Loucy (cell line): ENCODE data around the gene DBNL.
A peak's percentile ranks its signal among the peaks of the same experiment; 100 is the strongest.

Source experiments
- H2AFZ ChIP-seq: fragments of 200-600 bp; sonication (generic); 2 replicates; pipeline ENCODE4 v1.6.0; 2016; ENCODE audit warnings: antibody characterized with exemption, mild to moderate bottlenecking, low read length, moderate library complexity
- H3F3A ChIP-seq: fragments of 200-600 bp; 2 replicates; pipeline ENCODE4 v1.6.0; 2016; ENCODE audit warnings: antibody characterized with exemption, low read depth, mild to moderate bottlenecking
- H3K27me3 ChIP-seq: fragments of 200-600 bp; sonication (generic); 2 replicates; pipeline ENCODE4 v1.6.1; 2014; ENCODE audit warnings: low read length, mild to moderate bottlenecking; ENCODE audit not compliant: insufficient read depth, poor library complexity, severe bottlenecking
- H3K36me3 ChIP-seq: fragments of 200-600 bp; sonication (generic); 2 replicates; pipeline ENCODE4 v1.6.1; 2016; ENCODE audit warnings: low read length; ENCODE audit not compliant: insufficient read depth
- H3K4me1 ChIP-seq: fragments of 200-600 bp; sonication (generic); 2 replicates; pipeline ENCODE4 v1.5.1; 2014; ENCODE audit warnings: low read length, mild to moderate bottlenecking; ENCODE audit not compliant: insufficient read depth, poor library complexity, severe bottlenecking
- H3K4me2 ChIP-seq: fragments of 200-600 bp; sonication (generic); 2 replicates; pipeline ENCODE4 v1.6.0; 2014; ENCODE audit warnings: antibody characterized with exemption, low read length, low read depth, mild to moderate bottlenecking; ENCODE audit not compliant: poor library complexity, severe bottlenecking
- H3K4me3 ChIP-seq: fragments of 200-600 bp; sonication (generic); 2 replicates; pipeline ENCODE4 v1.5.1; 2014; ENCODE audit warnings: low read length, mild to moderate bottlenecking, mixed read lengths; ENCODE audit not compliant: poor library complexity, severe bottlenecking
- H3K79me2 ChIP-seq: fragments of 200-600 bp; sonication (generic); 2 replicates; pipeline ENCODE4 v1.6.1; 2014; ENCODE audit warnings: low read length; ENCODE audit not compliant: insufficient read depth
- H3K9ac ChIP-seq: fragments of 200-600 bp; sonication (generic); 2 replicates; pipeline ENCODE4 v1.6.0; 2014; ENCODE audit warnings: mild to moderate bottlenecking, low read depth, low read length, moderate library complexity; ENCODE audit not compliant: poor library complexity, severe bottlenecking
- H3K9me2 ChIP-seq: fragments of 200-600 bp; sonication (generic); replicated peaks from 2 replicates; pipeline ENCODE4 v1.6.1; 2016; ENCODE audit warnings: low read depth, low read length, mixed read lengths
- H3K9me3 ChIP-seq: fragments of 200-600 bp; sonication (generic); 2 replicates; pipeline ENCODE4 v1.6.1; 2014; ENCODE audit warnings: mild to moderate bottlenecking, antibody characterized with exemption, low read length, low read depth; ENCODE audit not compliant: insufficient read depth
- H4K20me1 ChIP-seq: fragments of 200-600 bp; sonication (generic); 2 replicates; pipeline ENCODE4 v1.6.0; 2014; ENCODE audit warnings: antibody characterized with exemption, low read length, mild to moderate bottlenecking; ENCODE audit not compliant: insufficient read depth, poor library complexity, severe bottlenecking
- EZH2phosphoT487 ChIP-seq: fragments of 200-600 bp; IDR thresholded peaks from 2 replicates; pipeline ENCODE4 v1.6.1; 2018; ENCODE audit warnings: antibody characterized with exemption, mild to moderate bottlenecking, moderate library complexity, borderline replicate concordance
- TF ChIP-seq, protein P1 (sequence below): fragments of 200-600 bp; sonication (generic); conservative IDR thresholded peaks from 2 replicates; pipeline ENCODE4 v1.5.1; 2014; ENCODE audit warnings: mild to moderate bottlenecking, antibody characterized with exemption, low read length

DBNL gene

DNA sequence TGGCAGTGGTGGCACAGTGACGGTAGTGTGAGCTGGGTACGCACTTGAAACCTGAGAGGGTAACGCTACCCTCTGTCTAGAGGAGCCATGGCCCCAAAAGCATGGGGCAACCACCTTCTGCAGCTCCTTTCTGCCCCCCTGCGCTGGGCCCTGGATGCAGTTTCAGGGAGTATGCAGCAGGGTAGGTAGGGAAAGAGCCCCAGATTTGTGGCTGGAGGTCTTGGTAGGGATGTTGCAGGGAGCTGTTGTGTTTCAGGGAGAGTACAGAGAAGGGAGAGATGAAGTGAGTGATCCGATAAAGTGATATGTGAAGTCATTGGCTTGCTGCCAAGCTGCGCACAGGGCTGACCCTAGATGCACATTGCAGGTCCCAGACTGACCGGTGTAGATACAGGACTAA lies 23.6 kb downstream of the DBNL start:
- Histone ChIP-seq H3K9me2 (no peaks in the 10 kb centered on the region), H3F3A (no peaks in the 10 kb centered on the region), H3K4me2 (no peak overlapping the region), H3K9ac (no peak overlapping the region), H2AFZ (no peak overlapping the region), H3K79me2 (no peaks in the 10 kb centered on the region), H3K4me3 (no peak overlapping the region), H3K4me1 (peaks cover 22% of the 10 kb centered on the region), H3K9me3 (no peaks in the 10 kb centered on the region), H4K20me1 (peaks cover 6% of the 10 kb centered on the region), H3K36me3 (peaks cover 4% of the 10 kb centered on the region; the same call in 1 of the 2 replicates), H3K27me3 (no peaks in the 10 kb centered on the region)
- TF ChIP-seq, protein P1, sequence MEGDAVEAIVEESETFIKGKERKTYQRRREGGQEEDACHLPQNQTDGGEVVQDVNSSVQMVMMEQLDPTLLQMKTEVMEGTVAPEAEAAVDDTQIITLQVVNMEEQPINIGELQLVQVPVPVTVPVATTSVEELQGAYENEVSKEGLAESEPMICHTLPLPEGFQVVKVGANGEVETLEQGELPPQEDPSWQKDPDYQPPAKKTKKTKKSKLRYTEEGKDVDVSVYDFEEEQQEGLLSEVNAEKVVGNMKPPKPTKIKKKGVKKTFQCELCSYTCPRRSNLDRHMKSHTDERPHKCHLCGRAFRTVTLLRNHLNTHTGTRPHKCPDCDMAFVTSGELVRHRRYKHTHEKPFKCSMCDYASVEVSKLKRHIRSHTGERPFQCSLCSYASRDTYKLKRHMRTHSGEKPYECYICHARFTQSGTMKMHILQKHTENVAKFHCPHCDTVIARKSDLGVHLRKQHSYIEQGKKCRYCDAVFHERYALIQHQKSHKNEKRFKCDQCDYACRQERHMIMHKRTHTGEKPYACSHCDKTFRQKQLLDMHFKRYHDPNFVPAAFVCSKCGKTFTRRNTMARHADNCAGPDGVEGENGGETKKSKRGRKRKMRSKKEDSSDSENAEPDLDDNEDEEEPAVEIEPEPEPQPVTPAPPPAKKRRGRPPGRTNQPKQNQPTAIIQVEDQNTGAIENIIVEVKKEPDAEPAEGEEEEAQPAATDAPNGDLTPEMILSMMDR: no peak

DNA sequence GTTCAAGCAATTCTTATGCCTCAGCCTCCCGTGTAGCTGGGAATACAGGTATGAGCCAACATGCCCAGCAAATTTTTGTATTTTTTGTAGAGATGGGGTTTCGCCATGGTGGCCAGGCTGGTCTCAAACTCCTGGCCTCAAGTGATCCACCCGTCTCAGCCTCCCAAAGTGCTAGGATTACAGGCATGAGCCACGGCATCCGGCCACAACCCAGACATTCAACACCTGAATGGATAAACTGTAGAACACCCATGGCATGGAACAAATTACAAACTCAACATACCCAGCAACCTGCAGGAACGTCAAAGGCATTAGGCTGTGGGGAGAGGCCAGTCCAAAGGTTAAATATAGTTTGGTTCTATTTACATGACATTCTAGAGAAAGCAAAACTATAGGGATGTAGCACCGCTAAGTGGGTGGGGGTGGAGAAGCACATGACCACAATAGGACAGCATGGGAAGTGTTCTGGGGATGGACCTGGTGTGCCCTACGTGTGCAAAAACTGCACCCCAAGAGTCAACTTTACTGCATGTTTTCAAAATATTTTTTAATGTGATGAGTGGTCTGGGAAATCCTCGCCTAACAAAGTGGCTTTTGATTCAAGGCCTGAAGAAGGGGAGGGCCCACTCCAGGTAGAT lies 27.3 kb downstream of the DBNL start:
- TF ChIP-seq, protein P1: no peak
- no peak for TF ChIP-seq EZH2phosphoT487
- no peak overlapping the region for H3K4me2 ChIP-seq
- H3F3A ChIP-seq: no peaks in the 10 kb centered on the region

DNA sequence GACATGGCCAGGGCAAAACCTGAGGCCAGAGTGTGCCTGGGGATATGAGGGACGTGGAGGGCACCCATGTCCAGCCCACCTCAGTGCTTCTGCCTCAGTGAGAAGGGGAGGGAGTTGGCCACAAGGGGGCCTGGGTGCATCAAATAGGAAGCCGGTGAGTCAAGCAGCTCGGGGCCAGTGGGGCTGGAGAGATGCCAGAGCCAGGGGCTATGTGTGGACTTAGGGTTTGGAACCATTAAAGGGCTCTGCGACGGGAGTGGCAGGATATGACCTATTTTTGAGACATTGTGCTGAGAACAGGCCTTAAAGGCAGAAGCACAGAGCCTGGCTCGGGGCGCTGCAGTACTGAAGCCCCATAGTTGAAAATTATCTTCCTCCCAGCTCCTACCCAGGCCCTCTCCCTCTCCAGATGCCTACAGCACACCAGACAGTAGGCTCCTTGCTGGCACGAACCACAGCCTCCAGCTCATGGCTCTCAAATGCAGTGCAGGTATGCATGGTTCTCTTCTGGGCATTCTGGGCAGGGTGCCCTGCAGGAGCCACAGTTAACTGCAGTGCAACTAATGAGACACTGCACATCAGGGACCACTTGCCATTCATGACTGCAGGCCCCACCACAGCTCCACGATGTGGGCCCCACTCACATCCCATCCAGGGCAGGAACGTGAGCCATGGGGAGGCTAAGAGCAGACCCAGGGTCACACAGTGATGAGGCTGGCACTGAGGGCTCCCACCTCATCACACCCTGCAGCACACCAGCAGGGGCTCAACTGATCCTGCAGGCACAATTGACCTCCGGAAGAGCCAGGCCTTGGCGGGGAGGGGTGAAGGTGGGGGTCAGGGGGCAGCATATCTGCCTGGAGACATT lies 28.1 kb downstream of the DBNL start:
- Histone ChIP-seq H3K9ac (no peak overlapping the region), H4K20me1 (peaks cover 6% of the 10 kb centered on the region), H3F3A (no peaks in the 10 kb centered on the region), H3K4me1 (peaks cover 13% of the 10 kb centered on the region), H3K9me3 (no peaks in the 10 kb centered on the region), H3K4me2 (no peak overlapping the region), H3K9me2 (no peaks in the 10 kb centered on the region), H3K4me3 (no peak overlapping the region), H3K36me3 (peaks cover 34% of the 10 kb centered on the region; the same call in 1 of the 2 replicates), H2AFZ (no peak overlapping the region), H3K79me2 (peaks cover 10% of the 10 kb centered on the region; the same call in 1 of the 2 replicates), H3K27me3 (no peaks in the 10 kb centered on the region)
- TF ChIP-seq EZH2phosphoT487: no peak
- TF ChIP-seq, protein P1: peak; percentile 80

More for the DNA sequence above, 27.3 kb downstream of the DBNL start:
- Histone ChIP-seq H3K36me3 (peaks cover 28% of the 10 kb centered on the region; the same call in 1 of the 2 replicates), H3K27me3 (no peaks in the 10 kb centered on the region), H3K4me3 (no peak overlapping the region), H3K4me1 (peaks cover 11% of the 10 kb centered on the region), H3K9me2 (no peaks in the 10 kb centered on the region), H4K20me1 (peaks cover 6% of the 10 kb centered on the region), H3K79me2 (peaks cover 4% of the 10 kb centered on the region; the same call in 1 of the 2 replicates), H3K9ac (no peak overlapping the region), H3K9me3 (no peaks in the 10 kb centered on the region), H2AFZ (no peak overlapping the region)
